ENCODE data around the gene ASTN2. TPM values are rescaled to one million over a fixed set of nuclear protein-coding genes. Genes with fewer than 3 reads are reported as not detected.
"Not testable (repeated sequence)": the region's sequence is repeated elsewhere in the genome, so short reads cannot be mapped to it uniquely, and the experiment has no call there.

Gene ASTN2
- total RNA-seq, 1 experiment from 2014 or later, result 4.8 TPM

GRCh38 chr9:117072216-117072615, 342.6 kb downstream of the ASTN2 start (continued):
- TF ChIP-seq REST (IDR thresholded peaks at IDR 0.05; ENCODE audit: low read depth) (no peak), ZBTB33 (IDR thresholded peaks at IDR 0.05; ENCODE audit: extremely low read depth, insufficient replicate concordance, low read length) (no peak), ELF1 (IDR thresholded peaks at IDR 0.05; ENCODE audit: borderline replicate concordance, low read depth) (no peak), JUND (IDR thresholded peaks at IDR 0.05) (no peak), FOSL1 (IDR thresholded peaks at IDR 0.05; ENCODE audit: low read depth) (no peak), SIN3A (IDR thresholded peaks at IDR 0.05; ENCODE audit: low read depth) (no peak), ZNF274 (IDR thresholded peaks at IDR 0.05; ENCODE audit: low read depth, low read length) (no peak), EZH2phosphoT487 (IDR thresholded peaks at IDR 0.05; ENCODE audit: borderline replicate concordance) (no peak), POLR2AphosphoS5 (IDR thresholded peaks at IDR 0.05; ENCODE audit: low read depth, low read length) (no peak), MAX (IDR thresholded peaks at IDR 0.05) (no peak), YY1 (IDR thresholded peaks at IDR 0.05; ENCODE audit: extremely low read depth, insufficient replicate concordance, low read depth, low read length) (no peak)

- H3K36me3 ChIP-seq (ENCODE audit: control insufficient read depth in 1 of 2, insufficient read depth in 2 of 2, low read length in 2 of 2); ATAC-seq; H3K4me3 ChIP-seq (replicated peaks in 1 of 2; ENCODE audit: low read depth in 1 of 2, low read length in 2 of 2); intact Hi-C loops (cut with micrococcal nuclease); H3K4me1 ChIP-seq (ENCODE audit: control insufficient read depth in 1 of 2, insufficient read depth in 2 of 2, low read length in 2 of 2); H3K9ac ChIP-seq (ENCODE audit: low read length); H4K20me1 ChIP-seq (ENCODE audit: insufficient read depth); BruUV-seq (replicated peaks); H3K9me2 ChIP-seq (ENCODE audit: insufficient read depth); H3K9me3 ChIP-seq (ENCODE audit: control insufficient read depth in 1 of 2, insufficient read depth in 1 of 2, low read depth in 1 of 2, low read length in 2 of 2); H3K4me2 ChIP-seq (ENCODE audit: low read length); H2AFZ ChIP-seq (ENCODE audit: low read depth, low read length, poor library complexity, severe bottlenecking); H3K27ac ChIP-seq (ENCODE audit: low read depth, low read length); DNase-seq (ENCODE audit: low read depth, low spot score); CTCF ChIA-PET; POLR2A ChIA-PET; H3K79me2 ChIP-seq (ENCODE audit: insufficient read depth, low read length); RAD21 ChIA-PET (ENCODE audit: low non-redundant PET in 1 of 2, low total read pairs in 2 of 2, uncharacterized antibody in 2 of 2, unreplicated experiment in 2 of 2); H3K27me3 ChIP-seq (ENCODE audit: insufficient read depth, low read length): not testable (repeated sequence)
Observed at GRCh38 chr9:117071673-117072207, 343.1 kb downstream of the ASTN2 start.
